Posterior cingulate gyrus (tissue), 11 donors: Measurements from ENCODE around the gene IMPA2.
A peak's percentile ranks its signal among the peaks of the same experiment; 100 is the strongest.
"Not testable (repeated sequence)": the region's sequence is repeated elsewhere in the genome, so short reads cannot be mapped to it uniquely, and the experiment has no call there.

Experiments
- DNase-seq, 10 donors: peaks; one replicate each; pipeline versions ENCODE4 v3.0.0 to v3.0.0-alpha.2; 2020 to 2021; ENCODE audit warnings: mixed read lengths in 3 of 10
- intact Hi-C: fragments of 100-400 bp; cut with DNase I; formaldehyde crosslinking; loops from one replicate; pipeline ENCODE4 v1.15.1; 2023

IMPA2 gene

GRCh38 chr18:11960743-11961380, 20.4 kb upstream of the IMPA2 start:
- DNase-seq = peak in 1 of 10 donors; percentile 9
- intact Hi-C loops = no loop called here

- no peak for DNase-seq
- intact Hi-C loops = no loop called here
Observed at GRCh38 chr18:11962597-11962996, 18.7 kb upstream of the IMPA2 start.

GRCh38 chr18:11963991-11964484, 17.3 kb upstream of the IMPA2 start:
- intact Hi-C loops = no loop called here
- DNase-seq = no peak

GRCh38 chr18:11969904-11970835, 11.1 kb upstream of the IMPA2 start:
- intact Hi-C loops = no loop called here
- DNase-seq = peak in 2 of 10 donors; percentile 21 to 29

- DNase-seq, intact Hi-C loops: not testable (repeated sequence)
Observed at GRCh38 chr18:11970836-11971226, 10.5 kb upstream of the IMPA2 start.

GRCh38 chr18:11972371-11973174, 8.7 kb upstream of the IMPA2 start:
- intact Hi-C loops = no loop called here
- peak in 2 of 10 donors; percentile 72 for DNase-seq

- intact Hi-C loops = no loop called here
- DNase-seq = peak in 2 of 10 donors; percentile 6 to 10
Observed at GRCh38 chr18:11974741-11975325, 6.5 kb upstream of the IMPA2 start.

GRCh38 chr18:11975723-11976122, 5.6 kb upstream of the IMPA2 start:
- DNase-seq = peak in 1 of 10 donors; percentile 18
- intact Hi-C loops = no loop called here

- DNase-seq = peak in 2 of 10 donors; percentile 37 to 44
Observed at GRCh38 chr18:11976315-11977152, 4.8 kb upstream of the IMPA2 start.

GRCh38 chr18:11977153-11977466, 4.2 kb upstream of the IMPA2 start:
- intact Hi-C loops = no loop called here
- peak in 1 of 10 donors; percentile 18 for DNase-seq

More at GRCh38 chr18:11976315-11977152, 4.8 kb upstream of the IMPA2 start:
- intact Hi-C loops = no loop called here

GRCh38 chr18:11978956-11979355, 2.4 kb upstream of the IMPA2 start:
- intact Hi-C loops = no loop called here
- DNase-seq = peak in 1 of 10 donors; percentile 12

GRCh38 chr18:11980163-11980493, 1.2 kb upstream of the IMPA2 start:
- intact Hi-C loops = loop anchor here (5.0 kb wide), 1 partner anchor 33 kb away; no protein-coding TSS in a partner anchor
- DNase-seq = no peak

GRCh38 chr18:11980494-11981191, 664 bp upstream of the IMPA2 start:
- DNase-seq = peak; percentile 66 to 97 (median 80)
- intact Hi-C loops = loop anchor here (5.0 kb wide), 1 partner anchor 33 kb away; no protein-coding TSS in a partner anchor

- peak in 2 of 10 donors; percentile 78 to 86 for DNase-seq
- intact Hi-C loops = loop anchor here (5.0 kb wide), 1 partner anchor 34 kb away; no protein-coding TSS in a partner anchor
Observed at GRCh38 chr18:11981543-11982366, 448 bp downstream of the IMPA2 start.

GRCh38 chr18:11982981-11983380, 1.7 kb downstream of the IMPA2 start:
- intact Hi-C loops = loop anchor here (5.0 kb wide), 1 partner anchor 36 kb away; no protein-coding TSS in a partner anchor

GRCh38 chr18:11983592-11983991, 2.3 kb downstream of the IMPA2 start:
- peak in 3 of 10 donors; percentile 58 to 77 (median 69) for DNase-seq
- intact Hi-C loops = loop anchor here (5.0 kb wide), 1 partner anchor 36 kb away; no protein-coding TSS in a partner anchor

More at GRCh38 chr18:11982981-11983380, 1.7 kb downstream of the IMPA2 start:
- peak in 1 of 10 donors; percentile 22 for DNase-seq

- intact Hi-C loops = loop anchor here (5.0 kb wide), 1 partner anchor 37 kb away; no protein-coding TSS in a partner anchor
- DNase-seq = peak in 3 of 10 donors; percentile 37 to 67 (median 61)
Observed at GRCh38 chr18:11984091-11984490, 2.8 kb downstream of the IMPA2 start.
